ENCODE data around the gene OTUB2.

DNA sequence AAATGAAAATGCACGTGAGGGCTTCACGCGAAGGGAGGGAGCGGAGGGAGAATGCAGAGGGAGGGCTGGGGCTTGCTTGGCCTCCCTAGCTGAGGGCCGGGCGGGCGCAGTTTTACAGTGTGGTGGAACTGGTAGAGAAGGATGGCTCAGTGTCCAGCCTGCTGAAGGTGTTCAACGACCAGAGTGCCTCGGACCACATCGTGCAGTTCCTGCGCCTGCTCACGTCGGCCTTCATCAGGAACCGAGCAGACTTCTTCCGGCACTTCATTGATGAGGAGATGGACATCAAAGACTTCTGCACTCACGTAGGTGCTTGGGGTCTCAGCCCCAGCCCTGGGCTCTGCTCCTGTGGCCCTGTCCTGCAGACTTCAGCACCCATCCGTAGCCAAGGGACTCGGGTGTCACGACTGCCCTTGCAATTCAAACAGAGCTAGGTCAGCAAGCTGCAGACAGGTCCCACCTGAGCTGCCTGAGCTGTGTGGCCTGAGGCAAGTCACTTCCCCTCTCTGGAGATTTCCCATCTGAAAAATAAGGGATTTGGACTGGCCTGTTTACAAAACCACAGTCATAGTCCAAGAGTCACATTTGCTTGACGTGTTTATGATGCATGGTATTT lies 18.4 kb downstream of the OTUB2 start:
- no peak for TF ChIP-seq CTCF (IDR thresholded peaks at IDR 0.05; ENCODE audit: borderline replicate concordance, extremely low read depth, low read length, poor library complexity, severe bottlenecking)
- no peak for TF ChIP-seq EZH2 (IDR thresholded peaks at IDR 0.05; ENCODE audit: borderline replicate concordance, low read depth, low read length, severe bottlenecking)

All from DND-41 (cell line).